WTC11 (cell line): ENCODE data around the gene FEM1B. TPM values are rescaled to one million over a fixed set of nuclear protein-coding genes. Genes with fewer than 3 reads are reported as not detected.

ENCODE experiments used
- ATAC-seq: fragments of 200-7000 bp; cut with Tn5 transposase; 2 replicates; pipeline ENCODE4 v1.10.0; 2021; ENCODE audit warnings: mild to moderate bottlenecking, moderate library complexity
- CTCF ChIA-PET: fragments of 300-600 bp; sonication (Branson Sonifier 250); formaldehyde crosslinking; loops from one replicate; lab custom pipeline; 2021; ENCODE audit warnings: antibody characterized with exemption; lab: Charles Lee
- POLR2A ChIA-PET: fragments of 350-600 bp; sonication (Branson Sonifier 250); formaldehyde crosslinking; loops from one replicate; lab custom pipeline; 2021; ENCODE audit warnings: antibody characterized with exemption; lab: Charles Lee
- DNase-seq: peaks from one replicate; pipeline ENCODE4 v3.0.0; 2021; ENCODE audit warnings: low spot score
- H3K27ac Mint-ChIP-seq: 2 replicates; pipeline ENCODE4 v1.8.0; 2021; ENCODE audit warnings: mixed read lengths
- H3K27me3 Mint-ChIP-seq: 2 replicates; pipeline ENCODE4 v1.8.0; 2021; ENCODE audit warnings: low read depth, mild to moderate bottlenecking, moderate library complexity, mixed read lengths
- H3K36me3 Mint-ChIP-seq: 2 replicates; pipeline ENCODE4 v1.8.0; 2021; ENCODE audit warnings: mixed read lengths
- H3K4me1 Mint-ChIP-seq: 2 replicates; pipeline ENCODE4 v1.8.0; 2022; ENCODE audit warnings: mixed read lengths
- H3K4me3 Mint-ChIP-seq: 2 replicates; pipeline ENCODE4 v1.8.0; 2021; ENCODE audit warnings: mild to moderate bottlenecking, moderate library complexity, mixed read lengths
- H3K9me3 Mint-ChIP-seq: 2 replicates; pipeline ENCODE4 v1.8.0; 2021; ENCODE audit warnings: mixed read lengths
- ESRRA ChIP-seq: sonication (generic); formaldehyde crosslinking; IDR thresholded peaks from 2 replicates; pipeline ENCODE4 v1.8.1; 2022; ENCODE audit warnings: mild to moderate bottlenecking, missing genetic modification reagents, borderline replicate concordance
- FOXK1 ChIP-seq: sonication (generic); formaldehyde crosslinking; IDR thresholded peaks from 2 replicates; pipeline ENCODE4 v1.8.0; 2022; ENCODE audit warnings: mild to moderate bottlenecking, moderate library complexity, missing genetic modification reagents
- GABPB1 ChIP-seq: sonication (generic); formaldehyde crosslinking; IDR thresholded peaks from 2 replicates; pipeline ENCODE4 v1.8.1; 2023; ENCODE audit warnings: mild to moderate bottlenecking, missing genetic modification reagents
- NR1H2 ChIP-seq: sonication (generic); formaldehyde crosslinking; IDR thresholded peaks from 2 replicates; pipeline ENCODE4 v1.9.0; 2021; ENCODE audit warnings: mild to moderate bottlenecking, moderate library complexity, missing genetic modification reagents
- TEAD1 ChIP-seq: sonication (generic); formaldehyde crosslinking; IDR thresholded peaks from 2 replicates; pipeline ENCODE4 v1.8.0; 2022; ENCODE audit warnings: mild to moderate bottlenecking, missing genetic modification reagents
- ZNF416 ChIP-seq: fragments of 250-450 bp; sonication (Bioruptor Pico); IDR thresholded peaks from 2 replicates; pipeline ENCODE4 v1.9.0; 2021; ENCODE audit warnings: mild to moderate bottlenecking, inconsistent platforms
- total RNA-seq: library from RNA; stranded (reverse); gene quantifications from 3 replicates; pipeline ENCODE4 v1.2.3, GENCODE V29; 2021
- TF ChIP-seq, protein P1 (sequence below): fragments of 250-450 bp; sonication (Bioruptor Pico); IDR thresholded peaks from 2 replicates; pipeline ENCODE4 v2.1.2; 2022; ENCODE audit warnings: mild to moderate bottlenecking, moderate library complexity
- TF ChIP-seq, protein P2 (sequence below): fragments of 250-450 bp; sonication (Bioruptor Pico); IDR thresholded peaks from 2 replicates; pipeline ENCODE4 v1.9.0; 2021; ENCODE audit warnings: mild to moderate bottlenecking
- TF ChIP-seq, protein P3 (sequence below): fragments of 200-600 bp; IDR thresholded peaks from 2 replicates; pipeline ENCODE4 v1.8.0; 2022; ENCODE audit warnings: antibody characterized with exemption
- TF ChIP-seq, protein P4 (sequence below): sonication (generic); formaldehyde crosslinking; IDR thresholded peaks from 2 replicates; pipeline ENCODE4 v1.8.1; 2023; ENCODE audit warnings: mild to moderate bottlenecking, missing genetic modification reagents, moderate library complexity
- TF ChIP-seq, protein P5 (sequence below): sonication (generic); formaldehyde crosslinking; IDR thresholded peaks from 2 replicates; pipeline ENCODE4 v1.8.0; 2022; ENCODE audit warnings: mild to moderate bottlenecking, missing genetic modification reagents
- TF ChIP-seq, protein P6 (sequence below): fragments of 250-450 bp; sonication (Bioruptor Pico); IDR thresholded peaks from 2 replicates; pipeline ENCODE4 v1.9.0; 2021; ENCODE audit warnings: moderate library complexity, mild to moderate bottlenecking, inconsistent platforms, borderline replicate concordance
- TF ChIP-seq, protein P7 (sequence below): sonication (generic); formaldehyde crosslinking; IDR thresholded peaks from 2 replicates; pipeline ENCODE4 v1.8.0; 2023; ENCODE audit warnings: missing genetic modification reagents

The FEM1B gene
- total RNA-seq, 1 experiment from 2014 or later = 64.8 TPM

DNA sequence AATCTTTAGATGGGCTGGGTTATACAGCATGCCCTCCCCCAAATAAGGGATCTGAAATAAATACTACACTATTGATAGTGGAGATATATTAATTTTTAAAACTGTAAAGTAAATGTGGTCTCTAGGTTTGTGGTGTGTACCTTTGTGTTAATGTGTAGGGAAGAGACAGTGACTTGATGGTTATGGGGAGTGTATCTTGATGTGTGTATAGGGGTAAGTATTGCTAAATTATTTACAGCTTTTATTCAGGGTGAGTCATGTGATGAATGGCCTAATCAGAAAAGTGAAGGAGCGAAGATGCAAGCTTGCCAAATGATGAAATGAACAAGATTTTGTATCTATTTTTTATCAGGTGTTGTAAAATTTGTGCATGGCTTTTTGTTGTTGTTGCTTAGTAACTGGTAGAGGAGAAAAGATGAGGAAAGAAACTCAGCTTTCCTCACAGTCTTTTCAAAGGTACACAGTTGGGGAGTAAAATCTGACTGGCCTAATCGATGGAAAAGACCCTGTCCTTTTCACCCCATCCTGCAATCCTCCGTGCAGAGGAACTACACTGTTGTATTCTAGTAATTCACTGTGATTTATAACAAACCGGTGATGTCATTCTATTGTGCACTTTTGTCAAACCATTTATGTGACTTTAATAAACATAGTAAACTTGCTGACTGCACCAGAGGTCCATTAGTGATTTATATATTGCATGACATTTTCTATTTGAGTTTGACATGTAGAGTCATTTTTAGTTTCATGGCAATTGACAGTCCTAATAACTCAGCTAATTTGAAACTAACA, 17.7 kb downstream of the FEM1B start (continued):
- TF ChIP-seq, protein P1, sequence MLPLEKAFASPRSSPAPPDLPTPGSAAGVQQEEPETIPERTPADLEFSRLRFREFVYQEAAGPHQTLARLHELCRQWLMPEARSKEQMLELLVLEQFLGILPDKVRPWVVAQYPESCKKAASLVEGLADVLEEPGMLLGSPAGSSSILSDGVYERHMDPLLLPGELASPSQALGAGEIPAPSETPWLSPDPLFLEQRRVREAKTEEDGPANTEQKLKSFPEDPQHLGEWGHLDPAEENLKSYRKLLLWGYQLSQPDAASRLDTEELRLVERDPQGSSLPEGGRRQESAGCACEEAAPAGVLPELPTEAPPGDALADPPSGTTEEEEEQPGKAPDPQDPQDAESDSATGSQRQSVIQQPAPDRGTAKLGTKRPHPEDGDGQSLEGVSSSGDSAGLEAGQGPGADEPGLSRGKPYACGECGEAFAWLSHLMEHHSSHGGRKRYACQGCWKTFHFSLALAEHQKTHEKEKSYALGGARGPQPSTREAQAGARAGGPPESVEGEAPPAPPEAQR (CRISPR knock-in tag) = no peak
- TF ChIP-seq, protein P2, sequence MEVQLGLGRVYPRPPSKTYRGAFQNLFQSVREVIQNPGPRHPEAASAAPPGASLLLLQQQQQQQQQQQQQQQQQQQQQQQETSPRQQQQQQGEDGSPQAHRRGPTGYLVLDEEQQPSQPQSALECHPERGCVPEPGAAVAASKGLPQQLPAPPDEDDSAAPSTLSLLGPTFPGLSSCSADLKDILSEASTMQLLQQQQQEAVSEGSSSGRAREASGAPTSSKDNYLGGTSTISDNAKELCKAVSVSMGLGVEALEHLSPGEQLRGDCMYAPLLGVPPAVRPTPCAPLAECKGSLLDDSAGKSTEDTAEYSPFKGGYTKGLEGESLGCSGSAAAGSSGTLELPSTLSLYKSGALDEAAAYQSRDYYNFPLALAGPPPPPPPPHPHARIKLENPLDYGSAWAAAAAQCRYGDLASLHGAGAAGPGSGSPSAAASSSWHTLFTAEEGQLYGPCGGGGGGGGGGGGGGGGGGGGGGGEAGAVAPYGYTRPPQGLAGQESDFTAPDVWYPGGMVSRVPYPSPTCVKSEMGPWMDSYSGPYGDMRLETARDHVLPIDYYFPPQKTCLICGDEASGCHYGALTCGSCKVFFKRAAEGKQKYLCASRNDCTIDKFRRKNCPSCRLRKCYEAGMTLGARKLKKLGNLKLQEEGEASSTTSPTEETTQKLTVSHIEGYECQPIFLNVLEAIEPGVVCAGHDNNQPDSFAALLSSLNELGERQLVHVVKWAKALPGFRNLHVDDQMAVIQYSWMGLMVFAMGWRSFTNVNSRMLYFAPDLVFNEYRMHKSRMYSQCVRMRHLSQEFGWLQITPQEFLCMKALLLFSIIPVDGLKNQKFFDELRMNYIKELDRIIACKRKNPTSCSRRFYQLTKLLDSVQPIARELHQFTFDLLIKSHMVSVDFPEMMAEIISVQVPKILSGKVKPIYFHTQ (CRISPR knock-in tag) = no peak

DNA sequence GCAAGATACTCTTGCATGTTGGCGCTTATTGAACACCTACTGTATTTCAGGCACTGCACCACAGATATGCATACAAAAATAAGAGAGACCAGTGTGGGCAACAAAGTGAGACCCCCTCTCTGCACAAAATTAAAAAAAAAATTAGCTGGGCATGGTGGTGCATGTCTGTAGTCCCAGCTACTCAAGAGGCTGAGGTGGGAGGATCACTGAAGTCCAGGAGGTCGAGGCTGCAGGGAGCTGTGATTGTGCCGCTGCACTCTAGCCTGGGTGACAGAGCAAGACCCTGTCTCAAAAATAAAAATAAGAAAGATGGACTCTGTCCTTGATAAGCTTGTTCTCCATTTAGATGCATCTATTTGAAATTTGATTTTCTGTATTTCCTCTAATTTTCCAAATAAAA, 20.8 kb downstream of the FEM1B start:
- POLR2A ChIA-PET = interaction anchor here (0.7 to 1.4 kb wide), 2 partner anchors 18 to 21 kb away, joined by 3 read pairs; partner anchors contain the start of gene FEM1B
- CTCF ChIA-PET = interaction anchor here (1.2 to 1.5 kb wide), 3 partner anchors 8 to 375 kb away, joined by 3 to 7 read pairs (median 4); no protein-coding TSS in a partner anchor
- TF ChIP-seq ESRRA (CRISPR knock-in tag) (no peak), TEAD1 (no peak), ZNF416 (CRISPR knock-in tag) (no peak), NR1H2 (CRISPR knock-in tag) (no peak), GABPB1 (CRISPR knock-in tag) (no peak), FOXK1 (CRISPR knock-in tag) (no peak)
- TF ChIP-seq, protein P3, sequence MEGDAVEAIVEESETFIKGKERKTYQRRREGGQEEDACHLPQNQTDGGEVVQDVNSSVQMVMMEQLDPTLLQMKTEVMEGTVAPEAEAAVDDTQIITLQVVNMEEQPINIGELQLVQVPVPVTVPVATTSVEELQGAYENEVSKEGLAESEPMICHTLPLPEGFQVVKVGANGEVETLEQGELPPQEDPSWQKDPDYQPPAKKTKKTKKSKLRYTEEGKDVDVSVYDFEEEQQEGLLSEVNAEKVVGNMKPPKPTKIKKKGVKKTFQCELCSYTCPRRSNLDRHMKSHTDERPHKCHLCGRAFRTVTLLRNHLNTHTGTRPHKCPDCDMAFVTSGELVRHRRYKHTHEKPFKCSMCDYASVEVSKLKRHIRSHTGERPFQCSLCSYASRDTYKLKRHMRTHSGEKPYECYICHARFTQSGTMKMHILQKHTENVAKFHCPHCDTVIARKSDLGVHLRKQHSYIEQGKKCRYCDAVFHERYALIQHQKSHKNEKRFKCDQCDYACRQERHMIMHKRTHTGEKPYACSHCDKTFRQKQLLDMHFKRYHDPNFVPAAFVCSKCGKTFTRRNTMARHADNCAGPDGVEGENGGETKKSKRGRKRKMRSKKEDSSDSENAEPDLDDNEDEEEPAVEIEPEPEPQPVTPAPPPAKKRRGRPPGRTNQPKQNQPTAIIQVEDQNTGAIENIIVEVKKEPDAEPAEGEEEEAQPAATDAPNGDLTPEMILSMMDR = no peak
- TF ChIP-seq, protein P4, sequence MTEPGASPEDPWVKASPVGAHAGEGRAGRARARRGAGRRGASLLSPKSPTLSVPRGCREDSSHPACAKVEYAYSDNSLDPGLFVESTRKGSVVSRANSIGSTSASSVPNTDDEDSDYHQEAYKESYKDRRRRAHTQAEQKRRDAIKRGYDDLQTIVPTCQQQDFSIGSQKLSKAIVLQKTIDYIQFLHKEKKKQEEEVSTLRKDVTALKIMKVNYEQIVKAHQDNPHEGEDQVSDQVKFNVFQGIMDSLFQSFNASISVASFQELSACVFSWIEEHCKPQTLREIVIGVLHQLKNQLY (CRISPR knock-in tag) = no peak
- TF ChIP-seq, protein P5, sequence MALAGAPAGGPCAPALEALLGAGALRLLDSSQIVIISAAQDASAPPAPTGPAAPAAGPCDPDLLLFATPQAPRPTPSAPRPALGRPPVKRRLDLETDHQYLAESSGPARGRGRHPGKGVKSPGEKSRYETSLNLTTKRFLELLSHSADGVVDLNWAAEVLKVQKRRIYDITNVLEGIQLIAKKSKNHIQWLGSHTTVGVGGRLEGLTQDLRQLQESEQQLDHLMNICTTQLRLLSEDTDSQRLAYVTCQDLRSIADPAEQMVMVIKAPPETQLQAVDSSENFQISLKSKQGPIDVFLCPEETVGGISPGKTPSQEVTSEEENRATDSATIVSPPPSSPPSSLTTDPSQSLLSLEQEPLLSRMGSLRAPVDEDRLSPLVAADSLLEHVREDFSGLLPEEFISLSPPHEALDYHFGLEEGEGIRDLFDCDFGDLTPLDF = no peak
- TF ChIP-seq, protein P6, sequence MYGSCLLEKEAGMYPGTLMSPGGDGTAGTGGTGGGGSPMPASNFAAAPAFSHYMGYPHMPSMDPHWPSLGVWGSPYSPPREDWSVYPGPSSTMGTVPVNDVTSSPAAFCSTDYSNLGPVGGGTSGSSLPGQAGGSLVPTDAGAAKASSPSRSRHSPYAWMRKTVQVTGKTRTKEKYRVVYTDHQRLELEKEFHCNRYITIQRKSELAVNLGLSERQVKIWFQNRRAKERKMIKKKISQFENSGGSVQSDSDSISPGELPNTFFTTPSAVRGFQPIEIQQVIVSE = no peak
- TF ChIP-seq, protein P7, sequence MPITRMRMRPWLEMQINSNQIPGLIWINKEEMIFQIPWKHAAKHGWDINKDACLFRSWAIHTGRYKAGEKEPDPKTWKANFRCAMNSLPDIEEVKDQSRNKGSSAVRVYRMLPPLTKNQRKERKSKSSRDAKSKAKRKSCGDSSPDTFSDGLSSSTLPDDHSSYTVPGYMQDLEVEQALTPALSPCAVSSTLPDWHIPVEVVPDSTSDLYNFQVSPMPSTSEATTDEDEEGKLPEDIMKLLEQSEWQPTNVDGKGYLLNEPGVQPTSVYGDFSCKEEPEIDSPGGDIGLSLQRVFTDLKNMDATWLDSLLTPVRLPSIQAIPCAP (CRISPR knock-in tag) = no peak
- Mint-ChIP-seq H3K27me3 (no peaks in the 10 kb centered on the region), H3K9me3 (no peaks in the 10 kb centered on the region), H3K4me1 (peaks cover 15% of the 10 kb centered on the region), H3K4me3 (no peak overlapping the region), H3K36me3 (no peaks in the 10 kb centered on the region), H3K27ac (no peak overlapping the region)
- no peak for ATAC-seq
- DNase-seq = no peak
